HG03521 (cell line): Measurements from ENCODE around the gene MKNK1.

ENCODE experiments used
- ATAC-seq: cut with Tn5 transposase; IDR thresholded peaks from one replicate; pipeline ENCODE4 v1.9.1; 2021; ENCODE audit warnings: mild to moderate bottlenecking, moderate library complexity; ENCODE audit not compliant: unreplicated experiment

MKNK1 gene

DNA sequence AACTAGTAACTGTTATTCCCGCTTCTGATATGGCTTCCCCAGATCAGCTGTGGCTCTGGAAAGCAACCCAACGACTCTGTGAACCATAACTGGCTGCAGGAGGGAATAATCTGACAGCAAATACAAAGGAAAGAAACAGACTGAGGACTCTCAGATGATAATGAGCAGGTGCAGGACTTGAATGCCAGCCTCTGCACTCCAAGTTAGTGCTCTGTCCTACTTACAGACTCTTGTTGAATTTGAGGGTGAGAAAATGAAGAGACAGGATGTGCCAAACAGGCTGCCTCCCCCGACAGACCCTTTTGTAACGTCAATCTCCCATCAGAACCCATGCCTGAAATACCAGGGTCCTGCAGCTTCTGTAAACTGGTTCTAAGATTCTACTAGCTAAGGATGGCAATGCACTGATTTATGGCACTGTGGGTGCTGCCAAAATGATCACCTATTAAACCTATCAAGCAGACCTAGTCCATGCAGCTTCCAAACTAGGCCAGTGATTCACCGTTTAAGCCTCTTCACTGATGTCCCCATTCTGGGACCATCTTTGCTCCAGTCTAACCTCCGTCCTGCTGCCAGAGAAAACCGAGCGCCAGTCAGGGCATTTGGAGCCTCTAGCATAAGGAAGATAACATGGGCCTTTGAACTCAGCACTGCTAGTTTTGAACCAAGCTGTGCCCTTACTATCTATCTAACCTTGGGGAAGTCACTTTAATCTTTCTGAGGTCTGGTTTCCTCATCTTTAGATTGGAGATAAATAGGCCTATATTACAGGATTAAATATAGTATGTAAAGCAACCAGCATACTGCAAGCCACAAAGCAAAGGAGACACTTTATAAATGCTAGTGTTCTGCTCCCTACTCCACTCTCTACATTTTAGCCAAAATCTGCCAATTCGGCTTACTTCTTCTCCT lies 4.8 kb downstream of the MKNK1 start:
- no peak for ATAC-seq

DNA sequence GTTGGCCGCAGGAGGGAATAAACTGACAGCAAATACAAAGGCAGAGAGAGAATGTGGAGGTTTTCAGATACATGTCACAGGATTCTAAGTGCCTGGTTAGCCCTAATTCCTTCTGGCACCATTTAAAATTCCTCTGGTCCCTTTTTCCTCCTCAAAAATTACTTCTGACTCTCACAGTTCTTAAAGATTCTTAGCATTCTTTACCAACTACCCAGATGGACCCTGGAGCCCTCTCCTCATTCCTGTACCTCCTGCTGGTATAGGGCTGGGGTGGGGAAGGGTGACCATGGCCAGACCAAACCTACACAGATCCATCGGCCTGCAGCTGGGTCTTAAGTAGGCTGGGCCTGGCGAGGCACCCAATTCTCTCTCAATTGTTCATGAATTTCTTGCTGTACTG lies 7.2 kb downstream of the MKNK1 start:
- no peak for ATAC-seq

DNA sequence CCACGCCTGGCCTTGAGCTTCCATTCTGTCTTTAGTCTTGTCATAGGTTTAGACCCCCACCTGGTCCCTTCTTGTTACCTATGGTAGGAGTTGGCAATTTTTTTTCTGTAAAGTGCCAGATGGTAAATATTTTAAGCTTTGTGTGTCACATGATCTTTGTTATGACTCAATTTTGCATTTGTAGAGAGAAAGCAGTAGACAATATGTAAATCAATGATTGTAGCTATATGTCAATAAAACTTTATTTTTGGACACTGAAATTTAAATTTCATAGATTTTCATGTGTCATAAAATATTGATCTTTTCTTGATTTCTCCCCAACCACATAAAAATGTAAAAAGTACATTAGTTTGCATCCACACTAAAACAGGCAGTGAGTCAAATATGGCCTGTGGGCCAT lies 8.0 kb downstream of the MKNK1 start:
- ATAC-seq = no peak

DNA sequence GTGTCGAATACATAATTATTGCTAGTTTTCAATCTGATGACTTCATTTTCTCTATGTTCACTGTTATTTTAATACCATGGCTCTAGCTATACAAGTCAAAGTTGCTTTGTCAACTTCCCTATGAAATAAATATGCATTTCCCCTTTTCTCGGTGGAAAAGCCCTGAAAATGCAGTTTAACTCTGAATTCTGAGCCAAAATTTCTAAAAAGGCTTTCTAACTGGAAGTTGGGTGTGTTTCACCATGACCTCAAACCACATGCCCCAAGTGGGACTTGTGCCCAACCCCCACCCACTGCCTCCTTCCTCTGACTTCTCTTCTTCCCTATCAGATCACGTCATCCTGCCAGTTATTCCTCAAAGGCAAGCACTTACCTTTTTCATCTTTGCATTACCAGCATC lies 8.9 kb downstream of the MKNK1 start:
- no peak for ATAC-seq

DNA sequence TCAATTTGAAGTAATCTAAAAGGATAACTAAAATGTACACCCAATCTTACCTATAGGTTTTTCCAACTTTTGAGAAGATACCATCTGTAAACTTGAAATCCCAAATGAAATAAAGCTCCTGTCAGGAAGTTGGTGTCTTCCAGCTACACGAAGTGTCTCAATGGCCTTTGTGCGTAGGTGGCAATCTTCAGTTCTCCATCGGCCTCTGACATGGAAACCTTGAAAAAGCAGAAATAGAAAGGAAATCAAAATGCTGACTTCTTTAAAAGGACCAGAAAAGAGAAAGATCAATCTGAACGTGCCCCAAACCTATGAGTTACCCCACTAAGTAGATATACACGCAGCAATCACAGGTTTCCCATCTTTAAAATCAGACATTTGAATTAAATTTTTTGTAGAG lies 10.0 kb downstream of the MKNK1 start:
- no peak for ATAC-seq

DNA sequence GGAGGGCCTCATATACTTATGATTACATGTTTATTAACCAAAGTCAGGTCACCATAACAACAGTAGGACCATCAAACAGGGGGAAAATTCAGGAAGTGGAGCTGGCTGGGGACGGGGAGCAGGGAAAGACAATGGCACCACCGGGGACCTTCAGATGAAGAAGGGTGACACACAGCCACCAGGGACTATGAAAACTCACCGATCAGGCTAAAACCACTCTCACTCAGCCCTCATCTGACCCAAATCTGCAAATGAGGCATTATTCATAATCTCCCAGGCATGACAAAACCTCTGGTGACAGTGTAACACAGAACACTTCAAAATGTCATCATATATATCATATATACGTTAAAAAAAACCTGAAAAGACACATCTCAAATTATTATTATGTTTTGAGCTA lies 11.2 kb downstream of the MKNK1 start:
- no peak for ATAC-seq

DNA sequence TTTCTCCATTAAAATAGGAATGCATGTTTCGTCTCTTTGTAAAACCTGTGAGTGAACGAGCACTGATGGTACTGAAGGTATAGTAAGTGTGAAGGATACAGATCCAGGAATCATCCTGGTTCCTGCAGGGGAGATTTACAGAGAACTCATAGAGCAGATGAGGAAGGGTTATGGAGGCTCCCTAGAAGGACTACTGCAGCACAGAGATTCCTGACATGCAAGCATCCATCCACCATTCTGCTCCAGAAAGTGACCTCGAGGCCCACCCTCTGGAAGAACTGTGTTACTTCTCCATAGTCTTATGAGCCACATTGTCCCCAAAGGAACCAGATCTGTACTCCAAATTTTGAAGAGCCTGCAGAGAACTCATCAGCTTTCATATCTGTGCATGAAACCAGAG lies 14.5 kb downstream of the MKNK1 start:
- ATAC-seq = no peak

DNA sequence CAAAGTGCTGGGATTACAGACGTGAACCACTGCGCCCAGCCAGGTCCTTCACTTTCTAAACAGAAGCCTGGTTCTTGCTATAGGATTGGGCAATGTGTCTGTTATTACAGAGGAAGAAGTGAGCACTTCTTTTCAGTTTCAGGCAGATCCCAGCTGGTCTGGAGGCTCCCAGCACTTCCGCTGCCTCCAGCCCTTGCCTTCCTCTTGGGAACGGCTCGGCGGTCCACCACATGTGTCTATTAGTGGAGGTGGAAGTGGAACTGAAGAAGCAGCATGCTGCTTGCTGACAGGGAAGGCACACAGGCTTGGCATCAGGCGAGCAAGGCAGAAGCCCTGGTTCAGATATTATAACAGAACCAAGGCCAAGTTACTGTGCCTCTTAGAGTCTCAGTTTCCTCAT lies 17.0 kb downstream of the MKNK1 start:
- no peak for ATAC-seq

DNA sequence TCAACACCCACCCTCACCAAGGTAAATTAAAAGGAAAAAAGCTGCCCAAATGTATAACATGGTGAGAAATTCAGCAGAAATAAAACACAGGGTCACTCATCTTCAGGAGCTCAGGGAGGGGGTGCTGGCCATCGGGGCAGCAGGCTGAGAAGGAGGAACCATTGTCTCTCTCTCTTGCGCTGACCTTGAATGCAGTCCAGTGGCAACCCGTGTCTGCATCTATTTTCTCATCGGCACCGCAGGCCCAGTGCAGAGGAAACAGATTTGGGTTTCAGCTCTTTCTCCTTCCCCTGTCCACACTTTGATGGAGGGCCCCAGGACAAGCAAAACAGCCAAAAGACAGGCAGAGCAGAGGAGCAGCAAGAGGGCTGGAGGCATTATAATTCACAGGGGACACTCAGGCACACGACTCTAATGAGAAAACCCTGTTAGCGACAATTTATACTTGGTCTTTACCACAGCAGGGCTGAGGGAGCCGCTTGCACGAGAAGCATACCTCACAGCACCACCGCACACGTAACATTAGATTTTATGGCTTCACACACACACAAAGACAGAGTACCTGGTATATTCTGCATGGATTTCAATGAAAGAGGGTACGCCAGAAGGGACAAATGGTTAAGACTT lies 18.6 kb downstream of the MKNK1 start:
- ATAC-seq = no peak

DNA sequence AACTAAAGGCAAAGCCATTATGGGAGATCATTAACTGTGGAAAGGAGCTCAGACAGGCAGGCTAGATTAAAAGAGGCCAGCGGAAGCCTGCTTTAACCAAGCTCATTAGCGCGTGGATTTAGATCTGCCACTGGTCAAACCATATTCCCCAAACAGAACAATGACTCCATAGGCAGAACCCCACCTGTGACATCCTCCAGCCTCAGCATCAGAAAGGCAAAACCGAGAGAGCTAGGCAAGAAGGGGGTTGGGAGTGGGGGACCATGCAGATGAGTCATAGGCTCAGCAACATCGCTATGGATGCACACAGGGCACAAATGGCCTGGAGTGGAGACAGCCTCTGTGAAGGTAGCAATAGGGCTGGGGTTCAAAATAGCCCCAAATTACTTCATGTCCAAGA lies 20.6 kb downstream of the MKNK1 start:
- ATAC-seq = no peak

DNA sequence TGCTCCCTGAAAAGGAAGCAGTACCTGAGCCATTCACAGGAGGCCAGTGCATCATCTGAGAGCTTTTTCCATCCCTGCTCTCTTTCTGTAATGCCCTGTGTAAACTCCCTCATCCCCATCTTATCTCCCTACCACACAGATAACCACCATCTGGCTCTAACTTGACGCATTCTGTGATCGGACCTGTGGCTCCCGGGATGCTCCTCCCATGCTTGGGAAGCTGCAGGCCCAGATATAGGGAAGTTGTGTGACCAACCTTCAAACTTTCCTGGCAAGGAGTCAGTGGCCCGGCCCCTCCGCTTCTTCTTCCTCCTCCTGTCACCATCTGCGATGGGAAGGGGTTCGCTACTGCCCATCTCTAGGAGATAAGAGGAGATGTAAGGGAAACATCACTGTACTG lies 21.1 kb downstream of the MKNK1 start:
- no peak for ATAC-seq

DNA sequence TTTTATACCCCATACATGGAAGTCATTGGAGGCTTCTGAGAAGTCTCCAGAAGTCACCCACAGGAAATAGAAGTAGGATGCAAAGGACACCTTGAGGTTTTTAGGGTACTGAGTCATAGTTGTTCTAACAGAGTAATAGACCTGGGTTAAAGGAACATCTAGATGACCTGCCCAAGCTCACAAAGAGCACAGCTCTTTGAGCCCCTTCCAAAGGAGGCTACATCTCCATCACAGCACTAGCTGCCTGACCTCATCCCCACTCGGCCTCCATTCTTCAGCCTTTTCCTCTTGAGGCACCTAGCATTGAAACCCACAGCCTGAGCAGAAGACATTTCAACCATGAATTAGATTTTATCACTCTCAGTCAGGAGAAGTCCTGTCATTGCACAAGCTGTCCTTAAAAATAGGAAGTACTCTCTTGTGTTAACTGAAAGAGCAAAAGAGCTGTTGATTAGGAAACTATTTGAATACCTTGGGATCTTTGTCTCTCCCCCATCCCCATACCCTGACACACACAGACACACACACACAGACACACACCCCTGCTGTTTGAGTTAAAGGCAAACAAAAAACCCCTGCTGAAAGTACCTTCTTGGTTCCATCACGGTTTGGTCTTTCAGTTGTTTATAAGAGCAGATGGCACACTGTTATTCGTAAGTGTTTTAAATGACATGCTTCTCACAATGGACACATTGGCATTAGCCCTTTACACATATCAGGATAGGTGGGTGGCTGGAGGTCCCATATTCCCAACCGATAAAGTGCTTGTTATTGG lies 22.2 kb downstream of the MKNK1 start:
- ATAC-seq = no peak

DNA sequence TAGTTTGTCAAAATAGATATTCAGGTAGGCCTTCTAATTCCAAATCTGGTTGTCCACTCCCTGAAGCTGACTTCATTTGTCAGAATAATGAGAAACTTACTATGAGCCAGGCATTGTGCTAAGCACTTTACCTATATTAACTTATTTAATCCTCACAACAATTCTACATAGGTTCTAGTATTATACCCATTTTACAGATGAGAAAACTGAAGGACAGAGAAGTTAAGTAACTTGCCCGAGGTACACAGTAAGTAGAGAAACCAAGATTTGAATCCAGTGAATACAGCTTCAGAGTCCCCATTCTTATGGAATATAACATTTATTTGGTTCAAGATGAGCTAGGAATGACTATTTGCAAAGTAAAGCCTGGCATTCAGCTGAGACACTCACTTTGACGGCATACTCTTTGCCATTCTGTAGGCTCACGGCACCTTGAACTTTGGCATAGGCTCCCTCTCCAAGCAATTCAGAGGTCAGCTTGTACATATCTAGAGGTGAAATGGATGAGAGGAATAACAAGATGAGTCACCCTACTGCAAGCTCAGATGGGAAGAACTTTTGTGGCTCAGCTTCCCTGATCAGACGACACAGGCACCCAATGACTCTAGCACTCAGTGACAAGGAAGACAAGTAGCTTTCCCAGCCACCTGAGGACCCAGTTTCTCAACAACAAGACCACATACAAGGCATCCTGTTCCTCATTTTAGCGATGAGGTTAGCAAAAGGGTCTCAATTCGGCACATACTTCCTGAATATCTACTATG lies 23.7 kb downstream of the MKNK1 start:
- ATAC-seq = no peak

DNA sequence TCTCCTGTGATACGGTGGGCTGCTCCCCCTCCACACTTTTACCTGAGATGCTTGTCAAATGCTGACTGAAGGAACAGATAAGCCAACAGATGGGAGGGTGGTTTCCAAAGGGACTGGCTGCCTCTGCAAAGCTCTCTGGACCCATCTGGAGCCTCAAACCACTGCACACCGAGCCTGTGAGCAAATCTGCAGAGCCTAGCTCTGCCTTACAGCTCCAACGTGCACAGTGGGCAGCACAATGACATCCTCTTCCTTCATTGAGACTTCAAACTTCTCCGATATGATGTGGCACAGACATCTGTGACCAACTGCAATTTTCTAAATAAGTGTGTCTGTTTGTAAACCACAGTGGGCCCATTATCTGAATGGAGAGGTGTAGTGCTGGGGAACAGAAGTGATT lies 26.4 kb downstream of the MKNK1 start:
- ATAC-seq = no peak

DNA sequence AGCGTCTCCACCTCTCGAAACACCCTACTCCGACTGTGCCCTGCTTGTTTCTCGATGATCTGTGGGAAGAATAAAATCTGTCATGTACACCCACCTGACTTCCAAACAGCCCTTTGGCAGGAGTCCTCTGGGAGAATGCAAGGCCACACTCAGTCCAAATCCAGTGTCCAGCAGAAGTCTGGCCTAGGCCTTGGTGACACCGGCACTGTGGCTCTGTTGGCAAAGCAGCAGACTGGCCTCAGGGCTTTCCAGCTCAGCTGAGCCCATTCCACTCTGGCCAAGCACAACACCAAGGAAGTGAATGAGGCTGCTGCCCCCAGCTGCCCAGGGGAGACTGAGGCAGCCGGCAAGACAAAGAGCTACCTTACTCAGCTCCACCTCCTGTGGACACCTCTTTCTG lies 27.5 kb downstream of the MKNK1 start:
- no peak for ATAC-seq

DNA sequence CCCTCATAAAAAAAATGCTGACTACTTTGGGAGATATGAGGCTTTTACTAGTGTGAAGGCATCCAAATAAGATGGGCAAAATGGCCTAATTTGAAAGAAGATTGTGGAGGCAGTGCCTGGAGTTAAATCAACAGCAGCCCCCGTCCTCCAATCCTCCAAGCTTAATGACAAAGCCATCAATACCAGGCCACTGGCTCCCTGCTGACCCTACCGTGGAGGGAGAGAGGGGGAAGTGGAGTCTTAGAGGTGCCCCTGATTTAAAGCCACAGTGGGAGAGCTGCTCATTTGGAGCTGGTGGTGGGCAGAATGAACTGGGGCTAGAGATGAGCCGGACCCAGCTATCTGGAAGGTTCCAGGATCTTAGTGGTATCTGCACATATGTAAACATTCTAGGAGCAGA lies 28.3 kb downstream of the MKNK1 start:
- no peak for ATAC-seq

DNA sequence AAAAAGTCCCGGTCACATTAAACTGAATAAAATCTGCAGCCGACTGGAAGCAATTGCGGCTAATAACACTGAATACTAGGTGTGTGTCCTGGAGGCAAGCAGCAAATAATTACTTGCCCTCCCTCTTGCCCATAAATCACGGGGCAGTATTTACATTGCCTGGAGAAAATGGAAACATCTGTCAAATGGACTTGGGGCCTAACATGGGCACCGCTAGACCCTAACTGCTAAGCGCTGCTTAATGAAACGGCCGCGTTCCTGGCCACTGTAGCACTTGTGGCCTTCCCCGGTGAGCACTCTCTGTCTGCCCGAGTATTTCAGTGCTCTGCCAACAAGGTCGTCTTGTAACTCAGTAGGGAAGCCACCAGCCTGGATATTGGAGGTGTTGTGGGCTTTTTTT lies 28.8 kb downstream of the MKNK1 start:
- no peak for ATAC-seq

DNA sequence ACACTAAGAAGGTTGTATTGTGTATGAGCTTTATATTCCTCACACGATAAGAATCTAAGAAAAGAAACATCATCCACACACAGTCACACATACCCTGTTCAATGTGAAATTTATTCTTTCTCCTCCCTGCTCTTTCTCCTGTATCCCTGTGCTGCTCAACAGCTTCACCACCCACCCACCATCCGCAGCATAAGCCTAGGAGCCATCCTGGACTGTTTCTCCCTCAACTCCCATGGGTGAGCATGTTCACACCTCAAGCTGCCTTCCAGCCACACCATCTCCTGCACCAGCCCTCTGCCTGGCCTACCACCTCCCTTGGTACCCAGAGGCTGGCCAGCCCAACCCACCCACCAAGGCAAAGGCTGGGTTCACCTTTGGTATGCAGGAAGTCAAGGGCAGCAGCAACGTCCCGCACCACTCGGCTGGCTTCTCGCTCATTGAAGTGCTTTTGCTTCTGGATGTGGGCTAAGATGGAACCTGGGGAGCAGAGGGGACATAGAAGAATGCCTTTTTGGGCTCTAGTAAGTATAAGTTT lies 32.3 kb downstream of the MKNK1 start:
- no peak for ATAC-seq

DNA sequence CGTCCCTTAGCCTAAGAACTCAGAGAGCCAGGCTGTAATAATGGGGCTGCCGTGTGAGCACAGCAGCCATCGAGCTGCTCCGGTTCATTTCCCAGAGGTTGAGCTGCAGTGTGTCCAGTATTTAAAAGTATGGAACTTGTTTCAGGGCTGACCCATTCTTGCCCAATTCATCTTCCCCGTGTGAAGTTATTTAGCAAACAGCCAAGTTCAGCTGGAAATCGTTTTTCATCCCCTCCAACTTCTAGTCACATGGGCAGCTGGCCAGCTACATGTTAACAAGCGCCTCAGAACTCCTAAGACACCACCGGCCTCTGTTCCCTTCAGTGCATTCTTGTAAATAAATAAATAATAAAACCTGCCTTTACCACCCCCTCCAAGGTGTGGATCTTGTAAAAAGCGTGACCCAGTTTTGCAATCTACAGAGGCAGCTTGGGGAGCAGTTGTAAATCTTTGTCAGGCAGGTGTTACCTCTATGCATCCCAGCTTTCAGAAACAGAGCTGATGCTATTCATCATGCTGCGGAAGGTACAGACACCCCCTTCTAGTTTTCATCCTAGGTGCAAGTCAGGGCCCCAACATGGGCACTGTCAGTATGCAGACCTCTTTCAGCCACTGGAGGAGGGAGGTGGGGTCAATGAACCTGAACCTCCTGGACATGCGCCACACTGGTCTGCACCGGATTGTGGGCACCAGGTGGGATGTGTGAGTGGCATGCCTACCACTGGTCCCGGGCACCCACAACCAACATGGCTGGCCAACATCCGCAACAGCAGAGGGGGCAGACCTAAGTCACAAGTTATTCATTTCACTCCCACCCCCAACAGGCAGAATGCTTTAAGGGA lies 34.0 kb downstream of the MKNK1 start:
- ATAC-seq = no peak

DNA sequence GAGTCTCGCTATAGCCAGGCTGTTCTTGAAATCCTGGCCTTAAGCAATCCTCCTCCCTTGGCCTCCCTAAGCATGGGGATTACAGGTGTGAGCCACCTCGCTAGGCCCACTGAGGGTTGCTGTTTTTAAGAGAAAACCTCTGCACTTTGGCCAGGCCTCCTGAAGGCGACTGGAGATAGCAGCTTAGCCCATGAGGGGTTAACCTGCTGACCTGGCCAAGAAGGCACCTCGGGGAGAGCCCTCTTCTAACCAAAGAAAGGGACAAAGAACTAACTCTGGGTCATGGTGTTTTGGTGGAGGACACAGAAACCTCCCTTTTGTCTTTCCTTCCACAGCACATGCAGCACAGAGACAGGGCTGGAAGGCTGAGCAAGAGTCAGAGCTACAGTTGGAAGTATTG lies 35.0 kb downstream of the MKNK1 start:
- no peak for ATAC-seq
